ENCODE results near the gene NT5C1B. TPM values are rescaled to one million over a fixed set of nuclear protein-coding genes. Genes with fewer than 3 reads are reported as not detected.

The NT5C1B gene
- total RNA-seq, 1 experiment from 2014 or later = not detected

GRCh38 chr2:18584608-18584954, 4.8 kb downstream of the NT5C1B start:
- Histone ChIP-seq H3K27me3 (ENCODE audit: insufficient read depth, low read depth) (no peaks in the 10 kb centered on the region), H3K9me2 (ENCODE audit: insufficient read depth) (no peaks in the 10 kb centered on the region), H3K79me2 (ENCODE audit: low read depth) (no peaks in the 10 kb centered on the region), H3K27ac (no peak overlapping the region), H3K4me3 (no peak overlapping the region), H3K4me2 (no peak overlapping the region), H3K4me1 (replicated peaks; ENCODE audit: insufficient read depth) (no peaks in the 10 kb centered on the region), H3F3A (ENCODE audit: insufficient read depth, low read depth) (no peaks in the 10 kb centered on the region), H2AFZ (no peak overlapping the region), H3K9me3 (ENCODE audit: insufficient read depth, low read depth) (0 out of 2 replicates have a peak, but pooled peaks cover under 1% of the 10 kb centered on the region), H4K20me1 (ENCODE audit: insufficient read depth) (no peaks in the 10 kb centered on the region), H3K36me3 (ENCODE audit: low read depth) (0 out of 2 replicates have a peak, but pooled peaks cover 4% of the 10 kb centered on the region)
- no TSS peak for BruUV-seq (replicated peaks)
- CTCF ChIA-PET = no interaction called here
- TF ChIP-seq CTCF (conservative IDR thresholded peaks at IDR 0.05) (no peak), EZH2 (IDR thresholded peaks at IDR 0.05; ENCODE audit: low read depth) (no peak)
- intact Hi-C loops (cut with micrococcal nuclease; ENCODE audit: unreplicated experiment) = no loop called here
- DNase-seq = no peak
- POLR2A ChIA-PET (ENCODE audit: unreplicated experiment) = no interaction called here

- no peaks in the 10 kb centered on the region for H3K27me3 ChIP-seq (ENCODE audit: insufficient read depth, low read depth)
- ChIA-PET POLR2A (ENCODE audit: unreplicated experiment) (no interaction called here), CTCF (no interaction called here)
- TF ChIP-seq EZH2 (IDR thresholded peaks at IDR 0.05; ENCODE audit: low read depth) = no peak
- no peak for TF ChIP-seq CTCF (conservative IDR thresholded peaks at IDR 0.05)
- no TSS peak for BruUV-seq (replicated peaks)
- H4K20me1 ChIP-seq (ENCODE audit: insufficient read depth) = no peaks in the 10 kb centered on the region
- H3K27ac ChIP-seq = no peak overlapping the region
- no peak for DNase-seq
- H3K9me3 ChIP-seq (ENCODE audit: insufficient read depth, low read depth) = 0 out of 2 replicates have a peak, but pooled peaks cover 6% of the 10 kb centered on the region
- no peaks in the 10 kb centered on the region for H3K4me1 ChIP-seq (replicated peaks; ENCODE audit: insufficient read depth)
- no peaks in the 10 kb centered on the region for H3K79me2 ChIP-seq (ENCODE audit: low read depth)
- H3K4me2 ChIP-seq = no peak overlapping the region
- no peaks in the 10 kb centered on the region for H3K9me2 ChIP-seq (ENCODE audit: insufficient read depth)
- no peak overlapping the region for H3K4me3 ChIP-seq
- H3K36me3 ChIP-seq (ENCODE audit: low read depth) = 0 out of 2 replicates have a peak, but pooled peaks cover 4% of the 10 kb centered on the region
- intact Hi-C loops (cut with micrococcal nuclease; ENCODE audit: unreplicated experiment) = no loop called here
- H2AFZ ChIP-seq = no peak overlapping the region
- no peaks in the 10 kb centered on the region for H3F3A ChIP-seq (ENCODE audit: insufficient read depth, low read depth)
Observed at GRCh38 chr2:18583905-18584607, 5.3 kb downstream of the NT5C1B start.

- ChIA-PET CTCF (no interaction called here), POLR2A (ENCODE audit: unreplicated experiment) (no interaction called here)
- no peaks in the 10 kb centered on the region for H3F3A ChIP-seq (ENCODE audit: insufficient read depth, low read depth)
- H3K4me2 ChIP-seq = no peak overlapping the region
- no peaks in the 10 kb centered on the region for H3K79me2 ChIP-seq (ENCODE audit: low read depth)
- no peaks in the 10 kb centered on the region for H3K4me1 ChIP-seq (replicated peaks; ENCODE audit: insufficient read depth)
- no TSS peak for BruUV-seq (replicated peaks)
- H3K27ac ChIP-seq = no peak overlapping the region
- H4K20me1 ChIP-seq (ENCODE audit: insufficient read depth) = no peaks in the 10 kb centered on the region
- intact Hi-C loops (cut with micrococcal nuclease; ENCODE audit: unreplicated experiment) = no loop called here
- H3K27me3 ChIP-seq (ENCODE audit: insufficient read depth, low read depth) = no peaks in the 10 kb centered on the region
- no peak for TF ChIP-seq EZH2 (IDR thresholded peaks at IDR 0.05; ENCODE audit: low read depth)
- TF ChIP-seq CTCF (conservative IDR thresholded peaks at IDR 0.05) = no peak
- H3K36me3 ChIP-seq (ENCODE audit: low read depth) = no peaks in the 10 kb centered on the region
- peaks cover 4% of the 10 kb centered on the region; the same call in 1 of the 2 replicates for H3K9me2 ChIP-seq (ENCODE audit: insufficient read depth)
- DNase-seq = no peak
- no peak overlapping the region for H2AFZ ChIP-seq
- no peak overlapping the region for H3K4me3 ChIP-seq
- 0 out of 2 replicates have a peak, but pooled peaks cover 8% of the 10 kb centered on the region for H3K9me3 ChIP-seq (ENCODE audit: insufficient read depth, low read depth)
Observed at GRCh38 chr2:18580606-18581005, 8.8 kb downstream of the NT5C1B start.

All from PC-9 (cell line).